Mesothelial cell of epicardium (in vitro differentiated cells): ENCODE measurements around the gene AGBL4. TPM values are rescaled to one million over a fixed set of nuclear protein-coding genes. Genes with fewer than 3 reads are reported as not detected.

Source experiments
- DNase-seq, 2 experiments: peaks; one replicate each; pipeline ENCODE4 v3.0.0; 2021; ENCODE audit warnings: low spot score in 2 of 2; ENCODE audit not compliant: unreplicated experiment in 2 of 2
- H3K27ac Mint-ChIP-seq: 2 replicates; pipeline ENCODE4 v1.8.0; 2021; ENCODE audit warnings: mixed read lengths
- H3K27me3 Mint-ChIP-seq: 2 replicates; pipeline ENCODE4 v1.8.0; 2021; ENCODE audit warnings: low read depth, mixed read lengths
- H3K36me3 Mint-ChIP-seq: 2 replicates; pipeline ENCODE4 v1.8.0; 2021; ENCODE audit warnings: mixed read lengths
- H3K4me1 Mint-ChIP-seq: 2 replicates; pipeline ENCODE4 v1.8.0; 2021; ENCODE audit warnings: mixed read lengths
- H3K4me3 Mint-ChIP-seq: 2 replicates; pipeline ENCODE4 v1.8.0; 2021; ENCODE audit warnings: mild to moderate bottlenecking, moderate library complexity, mixed read lengths
- H3K9me3 Mint-ChIP-seq: 2 replicates; pipeline ENCODE4 v1.8.0; 2021; ENCODE audit warnings: mixed read lengths
- total RNA-seq: library from RNA; stranded (reverse); gene quantifications from 3 replicates; pipeline ENCODE4 v1.2.1, GENCODE V29; 2021
- TF ChIP-seq, protein P1 (sequence below): fragments of 200-600 bp; sonication (generic); IDR thresholded peaks from one replicate; pipeline ENCODE4 v1.5.0; 2021; ENCODE audit warnings: antibody characterized with exemption; ENCODE audit not compliant: unreplicated experiment

Gene AGBL4
- total RNA-seq, 1 donor from 2014 or later = 0.42 TPM

DNA sequence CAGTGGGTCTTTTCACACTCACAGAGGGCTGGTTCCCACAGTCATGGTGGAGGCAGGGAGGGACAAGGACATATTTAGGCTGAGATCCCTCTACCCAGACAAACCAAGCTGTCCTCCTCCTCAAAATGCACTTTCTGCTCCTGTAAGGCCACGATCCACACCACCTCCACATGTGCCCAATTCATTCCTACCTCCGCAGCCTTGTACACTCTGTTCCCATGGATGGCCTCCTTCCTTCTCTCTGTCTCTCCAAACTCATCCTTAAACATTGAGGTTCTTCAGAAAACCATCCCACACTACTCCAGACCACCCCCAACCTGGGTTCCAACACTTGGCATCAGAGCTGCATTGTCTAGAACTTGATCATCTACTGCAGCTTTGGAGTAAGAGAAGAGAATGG lies 842.7 kb downstream of the AGBL4 start:
- TF ChIP-seq, protein P1, sequence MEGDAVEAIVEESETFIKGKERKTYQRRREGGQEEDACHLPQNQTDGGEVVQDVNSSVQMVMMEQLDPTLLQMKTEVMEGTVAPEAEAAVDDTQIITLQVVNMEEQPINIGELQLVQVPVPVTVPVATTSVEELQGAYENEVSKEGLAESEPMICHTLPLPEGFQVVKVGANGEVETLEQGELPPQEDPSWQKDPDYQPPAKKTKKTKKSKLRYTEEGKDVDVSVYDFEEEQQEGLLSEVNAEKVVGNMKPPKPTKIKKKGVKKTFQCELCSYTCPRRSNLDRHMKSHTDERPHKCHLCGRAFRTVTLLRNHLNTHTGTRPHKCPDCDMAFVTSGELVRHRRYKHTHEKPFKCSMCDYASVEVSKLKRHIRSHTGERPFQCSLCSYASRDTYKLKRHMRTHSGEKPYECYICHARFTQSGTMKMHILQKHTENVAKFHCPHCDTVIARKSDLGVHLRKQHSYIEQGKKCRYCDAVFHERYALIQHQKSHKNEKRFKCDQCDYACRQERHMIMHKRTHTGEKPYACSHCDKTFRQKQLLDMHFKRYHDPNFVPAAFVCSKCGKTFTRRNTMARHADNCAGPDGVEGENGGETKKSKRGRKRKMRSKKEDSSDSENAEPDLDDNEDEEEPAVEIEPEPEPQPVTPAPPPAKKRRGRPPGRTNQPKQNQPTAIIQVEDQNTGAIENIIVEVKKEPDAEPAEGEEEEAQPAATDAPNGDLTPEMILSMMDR = no peak
- no peaks in the 10 kb centered on the region for H3K4me1 Mint-ChIP-seq
- H3K27ac Mint-ChIP-seq = no peak overlapping the region

DNA sequence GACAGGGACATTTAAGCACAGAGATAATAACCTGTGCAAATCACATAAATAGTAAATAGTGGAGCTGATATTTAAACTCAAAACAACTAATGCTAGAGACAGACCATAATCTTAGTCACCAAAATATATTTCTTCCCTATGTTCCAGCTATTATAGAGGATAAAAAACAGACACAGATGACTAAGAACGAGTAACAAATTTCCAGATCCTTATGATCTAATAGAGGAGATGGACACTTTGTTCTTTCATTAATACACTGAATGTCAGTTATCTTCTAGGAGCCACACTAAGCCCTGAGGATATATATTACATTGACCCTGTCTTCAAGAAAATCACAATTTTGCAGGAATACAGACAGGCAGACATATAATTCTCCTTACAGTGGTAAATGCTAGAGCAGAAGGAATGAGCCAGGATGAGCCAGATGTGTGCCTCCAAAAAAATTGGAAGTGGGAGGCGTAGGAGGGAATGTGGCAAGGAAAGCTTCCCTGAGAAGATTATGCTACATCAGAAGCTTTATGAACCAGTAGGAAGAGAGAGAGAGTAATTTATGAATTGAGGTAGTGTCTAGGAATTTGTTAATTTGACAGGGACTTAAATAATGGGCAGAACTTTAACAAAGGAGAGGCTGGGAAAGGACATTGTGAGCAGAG lies 851.7 kb downstream of the AGBL4 start:
- no peaks in the 10 kb centered on the region for H3K4me1 Mint-ChIP-seq
- DNase-seq = no peak
- no peak overlapping the region for H3K27ac Mint-ChIP-seq
- H3K27me3 Mint-ChIP-seq = no peaks in the 10 kb centered on the region
- H3K4me3 Mint-ChIP-seq = no peak overlapping the region
- TF ChIP-seq, protein P1 = no peak
- peaks cover 80% of the 10 kb centered on the region for H3K9me3 Mint-ChIP-seq
- no peaks in the 10 kb centered on the region for H3K36me3 Mint-ChIP-seq

More for the DNA sequence above, 842.7 kb downstream of the AGBL4 start:
- H3K4me3 Mint-ChIP-seq = no peak overlapping the region
- H3K36me3 Mint-ChIP-seq = no peaks in the 10 kb centered on the region
- H3K9me3 Mint-ChIP-seq = peaks cover 65% of the 10 kb centered on the region
- no peaks in the 10 kb centered on the region for H3K27me3 Mint-ChIP-seq
- DNase-seq = no peak

DNA sequence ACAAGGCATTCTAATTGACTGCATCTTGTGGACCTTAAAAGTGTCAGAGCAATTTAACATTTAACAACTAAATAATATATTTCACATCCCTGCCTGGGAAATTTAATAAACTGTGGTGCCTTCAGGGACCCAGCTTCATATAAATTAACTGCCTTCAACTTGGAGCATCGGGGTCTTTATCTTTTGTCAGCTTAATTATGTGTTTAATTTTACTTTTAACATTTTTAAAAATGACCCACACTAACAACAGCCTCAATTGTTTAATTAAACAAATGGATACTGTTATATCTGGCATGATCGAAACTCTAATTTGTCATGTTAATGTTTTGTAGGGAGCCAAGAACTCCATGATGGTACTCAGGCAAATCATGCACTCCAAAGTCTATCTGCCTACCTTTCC lies 857.7 kb downstream of the AGBL4 start:
- H3K4me1 Mint-ChIP-seq = no peaks in the 10 kb centered on the region
- TF ChIP-seq, protein P1 = no peak
- no peak overlapping the region for H3K4me3 Mint-ChIP-seq
- no peak overlapping the region for H3K27ac Mint-ChIP-seq
- no peaks in the 10 kb centered on the region for H3K27me3 Mint-ChIP-seq
- peaks cover 67% of the 10 kb centered on the region for H3K9me3 Mint-ChIP-seq
- no peaks in the 10 kb centered on the region for H3K36me3 Mint-ChIP-seq
- DNase-seq = no peak

DNA sequence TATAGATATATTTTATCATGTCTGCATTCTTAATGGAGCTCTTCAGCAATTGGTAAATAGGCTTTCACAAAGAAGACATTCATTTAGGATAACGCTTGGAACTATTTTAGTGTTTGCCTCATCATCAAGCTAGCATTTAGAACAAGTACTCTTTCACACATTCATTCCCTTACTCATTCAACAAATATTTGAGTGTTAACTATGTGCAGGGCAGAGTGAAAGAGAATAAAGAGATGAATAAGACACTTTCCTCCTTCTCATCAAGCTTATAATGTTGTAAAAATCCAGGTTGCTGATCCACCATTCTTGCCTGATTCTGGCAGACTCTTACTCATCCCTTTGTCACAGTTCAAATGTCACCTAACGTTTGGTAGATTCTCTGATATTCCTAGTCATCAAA lies 860.7 kb downstream of the AGBL4 start:
- H3K9me3 Mint-ChIP-seq = peaks cover 68% of the 10 kb centered on the region

DNA sequence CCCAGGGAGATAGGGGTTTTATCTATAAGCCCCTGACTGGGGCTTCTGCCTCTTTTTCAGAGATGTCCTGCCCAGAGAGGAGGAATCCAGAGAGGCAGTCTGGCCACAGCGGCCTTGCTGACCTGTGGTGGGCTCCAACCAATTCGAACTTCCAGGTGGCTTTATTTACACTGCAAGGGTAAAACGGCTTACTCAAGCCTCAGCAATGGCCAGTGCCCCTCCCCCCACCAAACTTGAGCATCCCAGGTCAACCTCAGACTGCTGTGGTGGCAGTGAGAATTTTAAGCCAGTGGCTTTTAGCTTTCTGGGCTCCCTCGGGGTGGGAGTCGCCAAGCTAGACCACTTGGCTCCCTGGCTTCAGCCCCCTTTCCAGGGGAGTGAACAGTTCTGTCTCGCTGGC lies 863.1 kb downstream of the AGBL4 start:
- peaks cover 75% of the 10 kb centered on the region for H3K9me3 Mint-ChIP-seq
- H3K4me1 Mint-ChIP-seq = no peaks in the 10 kb centered on the region
- H3K27ac Mint-ChIP-seq = no peak overlapping the region
- TF ChIP-seq, protein P1 = no peak
- H3K36me3 Mint-ChIP-seq = no peaks in the 10 kb centered on the region
- no peak overlapping the region for H3K4me3 Mint-ChIP-seq
- no peak for DNase-seq
- no peaks in the 10 kb centered on the region for H3K27me3 Mint-ChIP-seq

More for the DNA sequence above, 860.7 kb downstream of the AGBL4 start:
- no peak for DNase-seq
- H3K4me1 Mint-ChIP-seq = no peaks in the 10 kb centered on the region
- H3K27ac Mint-ChIP-seq = no peak overlapping the region
- TF ChIP-seq, protein P1 = no peak
- H3K27me3 Mint-ChIP-seq = no peaks in the 10 kb centered on the region
- H3K36me3 Mint-ChIP-seq = no peaks in the 10 kb centered on the region
- H3K4me3 Mint-ChIP-seq = no peak overlapping the region
